Naive thymus-derived CD8-positive, alpha-beta T cell (primary cell): Measurements from ENCODE around the gene GAS2L3. TPM values are rescaled to one million over a fixed set of nuclear protein-coding genes. Genes with fewer than 3 reads are reported as not detected.
"Not testable (repeated sequence)": the region's sequence is repeated elsewhere in the genome, so short reads cannot be mapped to it uniquely, and the experiment has no call there.

Experiments
- ATAC-seq, 2 donors: fragments of 150-1000 bp; cut with Tn5 transposase in 1 of 2; sonication (Bioruptor Pico), chemical (Tn5 transposase) in 1 of 2; 1 replicate in 1 of 2; 2 replicates in 1 of 2; pipeline ENCODE4 v1.10.0; 2021; ENCODE audit warnings: mild to moderate bottlenecking in 2 of 2, moderate library complexity in 2 of 2
- POLR2A ChIA-PET: fragments of 350-600 bp; sonication (Branson Sonifier 250); formaldehyde crosslinking; loops from one replicate; lab custom pipeline; 2021; ENCODE audit warnings: antibody characterized with exemption; lab: Charles Lee
- DNase-seq, 10 donors: peaks; one replicate each; pipeline versions ENCODE4 v3.0.0 to v3.0.0-alpha.2; 2020 to 2022
- H3K27ac Mint-ChIP-seq, 10 donors: one replicate each; pipeline ENCODE4 v1.8.0; 2020 to 2022; ENCODE audit warnings: mild to moderate bottlenecking in 10 of 10, mixed read lengths in 10 of 10, moderate library complexity in 4 of 10, inconsistent platforms in 1 of 10
- H3K27me3 Mint-ChIP-seq, 5 donors: one replicate each; pipeline ENCODE4 v1.8.0; 2021 to 2022; ENCODE audit warnings: mixed read lengths in 5 of 5
- H3K36me3 Mint-ChIP-seq, 3 donors: one replicate each; pipeline ENCODE4 v1.8.0; 2020 to 2022; ENCODE audit warnings: mixed read lengths in 3 of 3, mild to moderate bottlenecking in 2 of 3, inconsistent platforms in 1 of 3
- H3K4me1 Mint-ChIP-seq, 4 donors: one replicate each; pipeline ENCODE4 v1.8.0; 2021 to 2022; ENCODE audit warnings: mixed read lengths in 4 of 4
- H3K4me3 Mint-ChIP-seq, 10 donors: one replicate each; pipeline ENCODE4 v1.8.0; 2020 to 2022; ENCODE audit warnings: mild to moderate bottlenecking in 10 of 10, mixed read lengths in 10 of 10, moderate library complexity in 6 of 10, inconsistent platforms in 1 of 10
- H3K9me3 Mint-ChIP-seq, 9 donors: one replicate each; pipeline ENCODE4 v1.8.0; 2020 to 2022; ENCODE audit warnings: mixed read lengths in 9 of 9, mild to moderate bottlenecking in 3 of 9, inconsistent platforms in 1 of 9, moderate library complexity in 1 of 9
- polyA plus RNA-seq, 3 donors: library from polyadenylated mRNA; unstranded; fragments of 300-500 nt; fragmentation: Illumina TruSeq; gene quantifications; one replicate each; pipeline ENCODE4 v1.2.3, GENCODE V29; 2021
- total RNA-seq, 8 experiments: library from RNA in 2 of 8; stranded (reverse) in 2 of 8; gene quantifications; one replicate each; pipeline ENCODE4 v1.2.3 and lab custom pipeline; 2021 to 2026

Gene GAS2L3
- total and polyA plus RNA-seq, 5 experiments from 2014 or later, result not detected

DNA sequence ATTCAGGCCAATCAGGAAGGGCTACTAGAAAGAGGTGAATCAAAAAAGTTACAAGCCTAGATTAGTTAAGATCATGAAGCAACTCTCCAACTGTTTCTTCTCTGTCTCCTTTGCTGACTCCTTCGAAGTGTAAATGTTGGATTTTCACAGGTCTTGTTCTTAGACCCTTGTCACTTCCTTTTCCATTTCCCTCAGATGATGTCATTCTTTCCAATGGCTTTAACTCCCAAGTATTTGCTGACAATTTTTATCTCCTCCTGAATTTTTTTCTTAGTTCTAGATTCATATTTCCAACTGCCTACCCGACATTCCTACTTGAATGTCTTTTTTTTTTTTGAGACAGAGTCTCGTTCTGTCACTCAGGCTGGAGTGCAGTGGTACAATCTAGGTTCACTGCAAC, 10.8 kb downstream of the GAS2L3 start:
- no peak overlapping the region for H3K27ac Mint-ChIP-seq
- POLR2A ChIA-PET, result no interaction called here
- no peaks in the 10 kb centered on the region for H3K4me1 Mint-ChIP-seq
- H3K9me3 Mint-ChIP-seq, result peaks cover 5 to 53% (median 25%) of the 10 kb centered on the region in 9 donors
- peaks cover 0 to 26% (median 0%) of the 10 kb centered on the region in 3 donors for H3K36me3 Mint-ChIP-seq
- peaks cover 12 to 32% (median 15%) of the 10 kb centered on the region in 5 donors for H3K27me3 Mint-ChIP-seq
- no peak overlapping the region for H3K4me3 Mint-ChIP-seq
- DNase-seq, result no peak
- no peak for ATAC-seq

DNA sequence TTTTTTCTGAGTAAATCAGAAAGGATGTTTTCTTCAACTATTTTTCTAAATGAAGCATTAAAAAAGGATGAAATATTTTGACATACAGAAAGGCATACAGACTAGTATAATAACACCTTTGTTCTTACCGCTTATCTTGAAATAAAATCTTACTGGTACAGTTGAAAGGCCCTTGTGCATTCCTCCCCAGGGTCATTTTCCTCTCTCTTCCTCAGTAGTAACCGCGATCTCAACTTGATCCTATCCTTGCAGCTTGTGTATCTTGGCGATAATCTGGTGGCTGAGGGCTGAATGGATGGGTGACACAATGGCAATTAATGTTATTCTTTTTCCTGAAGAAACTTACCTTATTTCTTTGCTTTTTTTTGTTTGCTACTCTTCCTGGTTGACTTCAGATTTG, 18.5 kb downstream of the GAS2L3 start:
- POLR2A ChIA-PET, result no interaction called here
- Mint-ChIP-seq H3K4me1 (no peaks in the 10 kb centered on the region), H3K4me3 (no peak overlapping the region), H3K27me3 (peaks cover 0 to 6% (median under 1%) of the 10 kb centered on the region in 5 donors), H3K27ac (no peak overlapping the region), H3K9me3 (peaks cover 2 to 29% (median 12%) of the 10 kb centered on the region in 9 donors), H3K36me3 (peaks cover 0 to 9% (median 0%) of the 10 kb centered on the region in 3 donors)
- DNase-seq, result no peak
- ATAC-seq, result no peak

GRCh38 chr12:100593490-100593889, 20.0 kb downstream of the GAS2L3 start:
- Mint-ChIP-seq H3K4me3 (no peak overlapping the region), H3K4me1 (no peaks in the 10 kb centered on the region), H3K9me3 (peaks cover 2 to 16% (median 9%) of the 10 kb centered on the region in 9 donors), H3K36me3 (no peaks in the 10 kb centered on the region), H3K27ac (no peak overlapping the region), H3K27me3 (peaks cover 0 to 9% (median 0%) of the 10 kb centered on the region in 5 donors)
- POLR2A ChIA-PET, result no interaction called here
- no peak for DNase-seq
- no peak for ATAC-seq

DNA sequence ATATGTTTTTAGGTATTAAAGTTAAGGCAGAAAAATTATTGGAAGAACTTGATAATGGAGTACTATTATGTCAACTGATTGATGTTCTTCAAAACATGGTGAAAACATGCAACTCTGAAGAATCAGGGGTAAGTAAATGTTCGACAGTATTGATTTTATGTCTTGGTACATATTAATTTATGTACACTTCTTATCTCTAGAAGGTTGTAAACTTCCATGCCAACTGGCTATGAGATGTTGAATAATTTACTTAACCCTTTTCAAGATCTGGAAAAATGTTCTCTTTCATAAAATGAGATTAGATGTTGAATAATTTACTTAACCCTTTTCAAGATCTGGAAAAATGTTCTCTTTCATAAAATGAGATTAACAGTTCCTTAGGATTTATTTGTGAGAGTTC, 28.1 kb downstream of the GAS2L3 start:
- no peak overlapping the region for H3K27ac Mint-ChIP-seq
- H3K9me3 Mint-ChIP-seq, result peaks cover 0 to 10% (median 3%) of the 10 kb centered on the region in 9 donors
- no peak for DNase-seq
- POLR2A ChIA-PET, result no interaction called here
- H3K4me3 Mint-ChIP-seq, result no peak overlapping the region
- H3K27me3 Mint-ChIP-seq, result peaks cover 0 to 13% (median 2%) of the 10 kb centered on the region in 5 donors
- no peak for ATAC-seq
- no peaks in the 10 kb centered on the region for H3K36me3 Mint-ChIP-seq
- no peaks in the 10 kb centered on the region for H3K4me1 Mint-ChIP-seq

DNA sequence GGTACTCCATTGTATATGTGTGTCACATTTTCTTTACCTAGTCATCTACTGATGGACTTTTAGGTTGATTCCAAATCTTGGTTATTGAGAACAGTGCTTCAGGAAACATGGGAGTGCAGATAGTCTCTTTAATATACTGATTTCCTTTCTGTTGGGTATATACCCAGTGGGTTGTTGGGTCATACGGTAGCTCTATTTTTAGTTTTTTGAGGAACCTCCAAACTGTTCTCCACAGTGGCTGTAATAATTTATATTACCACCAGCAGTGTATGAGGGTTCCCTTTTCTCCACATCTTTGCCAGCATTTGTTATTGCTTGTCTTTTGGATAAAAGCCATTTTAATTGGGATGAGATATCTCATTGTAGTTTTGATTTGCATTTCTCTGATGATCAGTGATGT, 29.5 kb downstream of the GAS2L3 start:
- peaks cover 2 to 20% (median 2%) of the 10 kb centered on the region in 5 donors for H3K27me3 Mint-ChIP-seq
- peaks cover 2 to 20% (median 4%) of the 10 kb centered on the region in 9 donors for H3K9me3 Mint-ChIP-seq
- ATAC-seq, H3K36me3 Mint-ChIP-seq, DNase-seq, H3K4me3 Mint-ChIP-seq, H3K27ac Mint-ChIP-seq, H3K4me1 Mint-ChIP-seq, POLR2A ChIA-PET: not testable (repeated sequence)

DNA sequence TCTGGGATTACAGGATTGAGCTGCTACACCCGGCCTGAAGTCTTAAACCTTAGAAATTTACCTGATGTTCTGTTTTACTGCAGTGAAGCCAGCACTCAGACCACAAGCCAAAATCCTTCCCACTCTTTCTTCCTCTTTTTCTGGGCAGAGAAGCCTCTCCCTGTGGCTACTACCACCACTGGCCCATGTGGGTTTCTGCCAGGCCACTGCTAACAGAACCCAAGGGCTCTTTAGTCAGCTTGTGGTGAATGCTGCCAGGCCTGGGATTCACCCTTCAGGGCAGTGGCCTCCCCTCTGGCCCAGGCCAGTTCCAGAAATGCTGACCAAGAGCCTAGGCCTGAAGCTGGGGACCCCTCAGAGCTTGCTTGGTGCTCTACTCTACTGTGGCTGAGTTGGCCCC, 35.3 kb downstream of the GAS2L3 start:
- ATAC-seq, result no peak
- Mint-ChIP-seq H3K27ac (no peak overlapping the region), H3K9me3 (peaks cover 2 to 20% (median 4%) of the 10 kb centered on the region in 9 donors), H3K4me3 (no peak overlapping the region), H3K27me3 (peaks cover 3 to 10% (median 7%) of the 10 kb centered on the region in 5 donors), H3K36me3 (no peaks in the 10 kb centered on the region), H3K4me1 (peaks cover 0 to 4% (median 0%) of the 10 kb centered on the region in 4 donors)
- no peak for DNase-seq
- POLR2A ChIA-PET, result no interaction called here

- Mint-ChIP-seq H3K36me3 (no peaks in the 10 kb centered on the region), H3K9me3 (peaks cover 2 to 20% (median 4%) of the 10 kb centered on the region in 9 donors), H3K27ac (no peak overlapping the region), H3K27me3 (peaks cover 3 to 10% (median 7%) of the 10 kb centered on the region in 5 donors), H3K4me3 (no peak overlapping the region), H3K4me1 (peaks cover 0 to 4% (median 0%) of the 10 kb centered on the region in 4 donors)
- POLR2A ChIA-PET, result no interaction called here
- DNase-seq (no peak), ATAC-seq (no peak)
These were observed 37.4 kb downstream of the GAS2L3 start for GRCh38 chr12:100610666-100611430.

DNA sequence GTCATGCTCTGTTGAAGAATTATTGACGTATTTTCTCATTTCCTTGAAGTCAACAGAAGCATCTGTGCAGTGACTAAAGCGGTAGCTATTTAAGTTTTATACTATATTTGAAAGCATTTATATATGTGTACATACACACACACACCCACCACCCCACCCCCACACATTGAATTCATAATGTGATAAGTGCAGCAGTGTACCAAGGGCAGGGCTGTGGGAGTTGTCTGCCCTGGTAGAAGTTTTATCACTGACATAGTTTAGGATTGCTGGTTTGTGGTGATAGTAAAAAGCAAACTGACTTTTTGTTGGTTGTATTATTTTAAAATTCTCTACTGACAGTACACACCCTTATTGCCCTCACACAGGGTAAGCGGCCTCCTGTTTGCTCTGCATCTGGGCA, 39.1 kb downstream of the GAS2L3 start:
- H3K36me3 Mint-ChIP-seq, result no peaks in the 10 kb centered on the region
- H3K9me3 Mint-ChIP-seq, result peaks cover 0 to 4% (median 2%) of the 10 kb centered on the region in 9 donors
- no peak overlapping the region for H3K4me3 Mint-ChIP-seq
- ATAC-seq (no peak), DNase-seq (no peak)
- H3K27me3 Mint-ChIP-seq, result peaks cover 1 to 7% (median 4%) of the 10 kb centered on the region in 5 donors
- H3K27ac Mint-ChIP-seq, result no peak overlapping the region
- H3K4me1 Mint-ChIP-seq, result peaks cover 0 to 4% (median 0%) of the 10 kb centered on the region in 4 donors
- POLR2A ChIA-PET, result no interaction called here

- ATAC-seq (no peak), DNase-seq (no peak)
- Mint-ChIP-seq H3K27ac (no peak overlapping the region), H3K9me3 (no peaks in the 10 kb centered on the region), H3K36me3 (no peaks in the 10 kb centered on the region), H3K4me1 (no peaks in the 10 kb centered on the region), H3K4me3 (no peak overlapping the region), H3K27me3 (peaks cover 0 to 5% (median 0%) of the 10 kb centered on the region in 5 donors)
- POLR2A ChIA-PET, result no interaction called here
These were observed 51.1 kb downstream of the GAS2L3 start for GRCh38 chr12:100624571-100624970.

- no peak overlapping the region for H3K4me3 Mint-ChIP-seq
- ATAC-seq, result no peak
- H3K4me1 Mint-ChIP-seq, result no peaks in the 10 kb centered on the region
- H3K27ac Mint-ChIP-seq, result no peak overlapping the region
- H3K9me3 Mint-ChIP-seq, result peaks cover 0 to 6% (median 2%) of the 10 kb centered on the region in 9 donors
- H3K27me3 Mint-ChIP-seq, result no peaks in the 10 kb centered on the region
- no peak for DNase-seq
- no peaks in the 10 kb centered on the region for H3K36me3 Mint-ChIP-seq
- POLR2A ChIA-PET, result no interaction called here
These were observed 59.0 kb downstream of the GAS2L3 start for GRCh38 chr12:100632445-100632892.

DNA sequence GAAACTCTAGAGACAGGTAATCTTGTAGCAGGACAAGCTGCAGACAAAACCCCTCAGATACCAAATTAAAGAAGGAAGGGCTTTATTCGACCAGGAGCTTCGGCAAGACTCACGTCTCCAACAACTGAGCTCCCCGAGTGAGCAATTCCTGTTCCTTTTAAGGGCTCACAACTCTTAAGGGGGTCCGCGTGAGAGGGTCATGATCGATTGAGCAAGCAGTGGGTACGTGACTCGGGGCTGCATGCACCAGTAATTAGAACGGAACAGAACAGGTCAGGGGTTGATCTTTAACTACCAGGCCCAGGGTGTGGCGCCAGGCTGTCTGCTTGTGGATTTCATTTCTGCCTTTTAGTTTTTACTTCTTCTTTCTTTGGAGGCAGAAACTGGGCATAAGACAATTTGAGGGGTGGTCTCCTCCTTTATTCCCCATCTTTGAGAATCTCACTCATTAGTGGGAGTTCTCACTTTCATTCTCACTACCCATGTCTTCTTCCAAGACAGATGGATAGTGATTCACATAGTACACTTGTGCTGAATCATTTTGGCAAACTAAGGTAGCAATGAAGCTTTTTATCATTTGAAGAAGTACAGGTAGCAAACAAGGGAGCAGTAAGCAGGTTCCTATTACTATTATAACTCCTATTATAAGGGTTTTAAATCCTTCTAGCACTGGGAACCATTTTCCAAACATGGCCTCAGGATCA, 59.8 kb downstream of the GAS2L3 start:
- H3K4me1 Mint-ChIP-seq, H3K36me3 Mint-ChIP-seq, ATAC-seq, H3K27me3 Mint-ChIP-seq, H3K4me3 Mint-ChIP-seq, H3K9me3 Mint-ChIP-seq, POLR2A ChIA-PET, DNase-seq, H3K27ac Mint-ChIP-seq: not testable (repeated sequence)

DNA sequence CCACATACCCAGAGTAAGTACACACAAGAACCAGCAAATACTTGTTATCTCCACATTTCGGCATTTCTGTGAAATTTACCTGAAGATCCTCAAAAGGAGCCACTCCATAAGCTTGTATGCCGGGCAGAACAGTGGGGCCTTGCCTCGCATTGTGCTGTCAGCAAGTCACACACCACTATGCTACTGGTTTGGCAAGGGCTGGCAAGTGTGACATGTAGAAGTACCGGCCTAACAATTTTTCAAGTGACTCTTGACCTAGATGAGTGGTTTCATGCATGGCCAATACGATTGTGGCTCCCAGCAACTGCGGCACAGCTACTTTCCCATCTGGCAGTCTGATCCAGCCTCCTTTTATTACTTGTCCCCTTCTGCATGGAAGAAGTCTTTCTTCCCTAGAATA, 69.8 kb downstream of the GAS2L3 start:
- Mint-ChIP-seq H3K27me3 (peaks cover 0 to 17% (median 0%) of the 10 kb centered on the region in 5 donors), H3K36me3 (no peaks in the 10 kb centered on the region), H3K4me1 (no peaks in the 10 kb centered on the region), H3K27ac (no peak overlapping the region), H3K4me3 (no peak overlapping the region), H3K9me3 (peaks cover 0 to 22% (median 5%) of the 10 kb centered on the region in 9 donors)
- DNase-seq (no peak), ATAC-seq (no peak)
- POLR2A ChIA-PET, result no interaction called here

- Mint-ChIP-seq H3K9me3 (peaks cover 0 to 23% (median 8%) of the 10 kb centered on the region in 9 donors), H3K36me3 (no peaks in the 10 kb centered on the region), H3K4me3 (no peak overlapping the region), H3K4me1 (no peaks in the 10 kb centered on the region), H3K27me3 (peaks cover 8 to 32% (median 12%) of the 10 kb centered on the region in 5 donors), H3K27ac (no peak overlapping the region)
- POLR2A ChIA-PET, result no interaction called here
- ATAC-seq (no peak), DNase-seq (no peak)
These were observed 73.4 kb downstream of the GAS2L3 start for GRCh38 chr12:100646896-100647295.
